GM18526 (cell line): Measurements from ENCODE around the gene GALT.
A peak's percentile ranks its signal among the peaks of the same experiment; 100 is the strongest.

Experiments
- POLR2A ChIP-seq: IDR thresholded peaks from 3 replicates; pipeline ENCODE4 v1.6.1; 2011; ENCODE audit not compliant: insufficient read length; ENCODE audit errors: extremely low read depth

The GALT gene

GRCh38 chr9:34620061-34620994 lies 26.1 kb upstream of the GALT start, which contains the start of gene DCTN3:
TSS of gene DCTN3 (minus strand) at chr9:34620495. CDS start at chr9:34620464, 31 bp downstream.
- TF ChIP-seq POLR2A = peak; percentile 71

DNA sequence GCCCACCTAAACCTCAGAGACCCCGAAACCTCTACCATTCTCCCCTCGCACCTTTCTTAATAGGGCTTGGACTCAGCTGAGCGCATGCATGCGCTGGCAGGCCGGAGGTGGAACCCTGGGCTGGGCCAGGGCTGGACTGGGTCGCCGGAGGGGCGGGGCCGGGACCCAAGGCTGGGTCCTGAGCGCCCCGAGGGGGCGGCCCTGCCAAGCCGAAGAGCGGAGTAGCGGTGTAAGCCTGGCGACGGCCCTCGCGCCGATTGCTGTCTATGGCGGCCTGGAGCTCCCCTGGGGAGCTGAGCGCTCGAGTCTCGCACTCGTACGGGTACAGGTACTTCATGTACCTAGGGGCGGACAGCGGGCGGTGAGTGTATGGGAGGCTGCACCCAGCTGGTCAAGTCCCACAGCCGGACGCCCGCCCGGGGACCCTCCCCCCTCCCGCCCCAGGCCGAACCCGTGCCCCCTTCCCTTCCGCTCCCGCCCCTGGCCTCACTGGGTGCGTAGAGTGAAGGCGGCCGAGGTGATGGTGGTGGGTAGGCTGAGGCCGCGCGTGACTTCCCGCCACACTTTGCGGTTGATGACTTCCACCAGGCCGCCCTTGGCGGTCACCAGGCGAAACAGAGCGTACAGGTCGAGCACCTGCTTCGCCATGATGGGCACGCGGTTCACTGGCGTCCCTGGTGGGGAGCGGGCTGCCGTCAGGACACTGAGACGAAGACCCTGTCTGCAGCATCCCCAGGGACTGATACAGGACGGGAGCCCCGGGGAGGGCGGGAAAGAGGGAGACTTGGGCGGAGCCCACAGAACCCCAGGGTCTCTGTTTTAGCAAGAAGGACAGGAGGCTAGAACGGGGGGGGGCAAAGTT lies 22.9 kb upstream of the GALT start:
- no peak for TF ChIP-seq POLR2A

DNA sequence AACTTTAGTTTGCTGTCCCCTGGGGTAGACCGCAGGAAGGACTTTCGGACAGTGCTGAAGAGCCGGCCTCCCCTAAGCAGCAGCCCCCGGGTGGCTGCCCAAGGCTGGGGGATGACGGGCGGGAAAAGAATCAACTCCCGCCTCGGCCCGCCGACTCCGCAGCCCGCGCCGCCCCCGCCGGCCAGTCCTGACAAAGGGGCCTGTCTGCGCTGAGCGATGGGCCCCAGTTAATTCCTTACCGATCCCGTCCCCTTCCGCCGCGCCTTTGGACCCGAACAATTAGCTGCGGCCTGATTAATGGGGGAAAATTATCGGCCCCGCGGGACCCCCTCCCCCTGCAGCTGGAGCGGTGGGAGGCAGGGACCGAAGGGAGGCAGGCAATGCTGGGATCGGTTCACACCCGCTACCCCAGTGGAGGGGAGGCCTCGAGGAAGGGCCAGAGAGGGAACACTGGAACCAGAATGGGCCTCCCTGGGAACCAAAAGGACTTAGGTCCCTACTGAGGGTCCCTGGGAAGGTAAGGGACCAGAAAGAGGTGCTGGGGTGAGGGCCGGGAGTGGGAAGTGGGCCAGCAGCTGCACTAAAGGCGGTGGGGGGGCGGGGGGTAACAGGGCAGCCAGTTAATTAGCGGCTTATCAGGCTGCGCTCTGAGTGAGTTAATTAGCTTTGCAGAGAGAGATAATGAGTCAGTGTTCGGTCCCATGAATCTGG lies 21.8 kb upstream of the GALT start:
- TF ChIP-seq POLR2A = no peak

GRCh38 chr9:34625186-34625486 lies 21.3 kb upstream of the GALT start:
- TF ChIP-seq POLR2A = no peak

DNA sequence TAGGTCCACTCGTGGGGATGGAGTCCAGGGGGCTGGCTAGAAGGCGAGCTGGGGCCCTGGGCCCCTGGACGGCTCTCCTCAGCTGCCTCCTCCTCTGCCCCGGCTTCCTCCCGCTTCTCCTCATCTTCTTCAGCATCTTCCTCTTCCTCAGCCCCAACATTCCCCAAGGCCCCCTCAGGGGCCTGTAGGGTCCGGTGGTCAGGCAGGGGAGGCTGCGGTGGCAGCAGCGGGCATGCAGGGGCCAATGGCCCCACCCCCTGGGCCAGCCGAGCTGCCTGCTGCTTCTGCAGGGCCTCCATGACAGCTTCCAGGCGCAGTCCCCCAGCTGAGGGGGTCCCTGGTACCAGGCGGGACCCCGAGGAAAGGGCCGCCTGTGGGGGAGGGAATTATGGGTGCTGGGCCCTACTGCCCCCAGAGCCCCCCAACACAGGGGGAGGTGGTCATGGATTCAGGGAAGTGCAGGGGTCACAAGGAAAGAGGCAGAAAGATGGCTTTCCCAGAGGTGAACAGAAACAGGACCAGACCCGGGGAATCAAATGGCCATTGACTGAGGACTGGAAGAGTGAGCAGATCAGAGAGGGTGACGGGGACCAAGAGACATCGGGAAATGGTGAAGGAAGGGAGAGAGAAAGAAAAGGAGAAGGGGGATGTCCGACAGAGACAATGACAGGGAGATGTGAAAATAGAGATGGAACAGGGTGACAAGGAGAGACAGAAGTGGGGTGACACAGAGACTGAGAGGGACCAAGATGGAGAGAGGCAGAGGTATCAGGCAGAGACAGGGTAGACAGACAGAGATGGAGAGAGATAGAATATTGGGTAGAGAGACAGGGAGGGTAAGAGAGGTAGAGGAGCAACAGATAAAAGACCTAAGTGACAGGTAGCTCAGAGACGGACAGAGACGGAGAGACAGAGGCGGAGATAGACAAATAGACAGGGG lies 18.5 kb upstream of the GALT start:
- TF ChIP-seq POLR2A = no peak

GRCh38 chr9:34628656-34629490 lies 17.6 kb upstream of the GALT start, which contains the start of gene ARID3C:
TSS of gene ARID3C (minus strand) at chr9:34629066. CDS start at chr9:34628014, 1,052 bp downstream.
- TF ChIP-seq POLR2A = no peak

DNA sequence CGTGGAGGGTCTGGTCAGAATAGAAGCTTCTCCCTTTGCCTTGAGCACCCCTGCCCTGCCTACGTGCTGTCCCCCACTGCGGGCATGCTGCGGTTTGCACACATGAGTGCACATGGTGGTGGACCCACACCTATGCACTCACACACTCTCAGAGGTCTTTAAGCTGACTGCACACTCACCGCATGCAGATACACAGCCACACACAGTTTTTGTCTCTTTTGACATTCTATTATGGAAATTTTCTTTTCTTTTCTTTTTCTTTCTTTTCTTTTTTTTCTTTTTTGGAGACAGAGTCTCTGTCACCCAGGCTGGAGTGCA lies 17.0 kb upstream of the GALT start:
- TF ChIP-seq POLR2A = no peak

- TF ChIP-seq POLR2A = no peak
Measured at GRCh38 chr9:34630402-34631154, 15.9 kb upstream of the GALT start.

DNA sequence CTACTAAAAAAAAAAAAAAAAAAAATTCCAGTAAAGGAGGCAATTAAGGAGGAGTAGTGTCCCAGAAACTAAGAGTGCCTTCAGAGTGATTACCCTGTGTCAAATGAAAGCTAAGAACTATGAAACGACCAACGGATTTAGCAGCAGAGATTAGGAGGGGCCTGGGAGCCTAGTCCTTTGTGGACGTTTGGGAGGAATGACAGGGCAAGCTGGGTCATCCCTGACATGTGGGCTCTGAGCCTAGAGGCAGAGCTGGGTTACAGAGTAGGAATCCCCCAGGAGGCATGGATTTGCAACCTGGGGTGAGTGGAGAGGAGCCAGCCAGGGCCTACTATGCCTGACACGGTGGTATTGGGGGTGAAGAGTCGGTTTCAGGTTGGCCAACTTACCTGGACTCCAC lies 13.3 kb upstream of the GALT start:
- no peak for TF ChIP-seq POLR2A

- no peak for TF ChIP-seq POLR2A
Measured at GRCh38 chr9:34633851-34634550, 12.5 kb upstream of the GALT start.

DNA sequence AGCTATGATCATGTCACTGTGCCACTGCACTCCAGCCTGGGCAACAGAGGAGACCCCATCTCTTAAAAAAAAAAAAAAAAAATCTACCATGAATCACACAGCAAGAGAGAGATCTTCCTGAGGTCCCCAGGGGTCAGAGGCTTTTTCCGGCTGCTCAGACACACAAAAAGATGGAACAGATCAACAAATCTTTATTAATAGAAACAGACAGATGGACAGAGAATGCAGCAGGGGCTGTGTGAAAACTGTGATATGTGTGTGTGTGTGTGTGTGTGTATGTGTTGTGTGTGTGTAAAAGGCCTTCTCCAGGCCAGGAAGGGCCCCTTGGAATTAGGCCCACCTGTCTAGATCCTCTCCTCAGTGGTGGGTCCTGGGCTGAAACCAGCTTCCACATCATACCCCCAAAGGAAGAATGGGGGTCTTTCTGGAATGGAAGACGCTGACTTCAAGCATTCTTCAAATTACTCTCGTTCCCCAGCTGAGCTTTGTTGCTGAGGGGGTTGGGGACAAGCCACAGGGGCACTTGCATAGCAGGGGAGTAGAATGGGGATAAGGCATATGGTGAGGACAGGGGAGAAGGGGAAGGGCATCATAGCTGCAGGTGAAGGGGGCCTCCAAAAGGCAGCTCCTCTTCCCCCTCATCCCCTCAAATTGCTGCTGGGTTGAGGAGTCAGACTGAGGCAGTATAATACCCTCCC lies 11.8 kb upstream of the GALT start:
- no peak for TF ChIP-seq POLR2A

GRCh38 chr9:34635556-34635955 lies 10.9 kb upstream of the GALT start:
- no peak for TF ChIP-seq POLR2A

DNA sequence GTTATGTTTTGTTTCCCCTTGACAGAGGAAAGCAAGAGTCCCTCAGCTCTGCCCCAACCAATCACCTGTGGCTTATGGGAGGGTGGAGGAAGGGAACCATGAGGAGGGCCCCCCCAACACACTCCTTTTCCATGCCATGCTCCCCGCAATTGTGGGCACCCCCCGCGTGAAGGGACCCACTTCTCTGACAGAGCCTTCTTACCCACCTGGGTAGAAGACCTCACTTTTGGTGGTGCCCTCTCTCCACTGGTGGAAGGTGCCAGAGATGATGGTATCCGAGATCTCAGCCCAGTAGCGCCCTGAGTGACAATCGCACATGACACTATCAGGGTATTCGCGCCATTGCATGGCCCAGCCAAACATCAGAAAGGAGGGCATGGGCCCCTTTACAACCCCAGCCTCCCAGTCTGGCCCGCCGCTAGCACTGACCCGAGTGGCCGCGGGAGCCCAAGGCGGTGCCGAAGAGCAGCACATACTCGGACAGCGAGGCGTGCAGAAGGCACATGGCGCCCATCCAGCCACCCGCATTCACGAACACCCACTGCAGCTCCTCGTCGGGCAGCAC lies 9.6 kb upstream of the GALT start:
- no peak for TF ChIP-seq POLR2A
